Calu3 (cell line): Measurements from ENCODE around the gene HPS5. TPM values are rescaled to one million over a fixed set of nuclear protein-coding genes. Genes with fewer than 3 reads are reported as not detected.

Experiments
- BruUV-seq: library from RNA; stranded (reverse); fragments of 400-500 nt; replicated peaks from 2 replicates; lab custom pipeline; 2021; lab: Mats Ljungman, UMichigan
- CTCF ChIA-PET: fragments of 300-600 bp; sonication (Branson Sonifier 250); formaldehyde crosslinking; loops from one replicate; lab custom pipeline; 2022; ENCODE audit warnings: antibody characterized with exemption; lab: Charles Lee
- DNase-seq: peaks from one replicate; pipeline ENCODE4 v3.0.0; 2022
- H3K27ac Mint-ChIP-seq: one replicate; pipeline ENCODE4 v1.8.0; 2022; ENCODE audit warnings: mixed read lengths; ENCODE audit not compliant: unreplicated experiment
- H3K27me3 Mint-ChIP-seq: one replicate; pipeline ENCODE4 v1.8.0; 2022; ENCODE audit warnings: mixed read lengths; ENCODE audit not compliant: unreplicated experiment
- H3K36me3 Mint-ChIP-seq: one replicate; pipeline ENCODE4 v1.8.0; 2022; ENCODE audit warnings: mild to moderate bottlenecking, moderate library complexity, mixed read lengths; ENCODE audit not compliant: insufficient read depth, unreplicated experiment
- H3K4me1 Mint-ChIP-seq: one replicate; pipeline ENCODE4 v1.8.0; 2022; ENCODE audit warnings: mild to moderate bottlenecking, low read depth, mixed read lengths; ENCODE audit not compliant: unreplicated experiment
- H3K4me3 Mint-ChIP-seq: one replicate; pipeline ENCODE4 v1.8.0; 2022; ENCODE audit warnings: mild to moderate bottlenecking, low read depth, moderate library complexity, mixed read lengths; ENCODE audit not compliant: unreplicated experiment
- H3K9me3 Mint-ChIP-seq: one replicate; pipeline ENCODE4 v1.8.0; 2022; ENCODE audit warnings: low read depth, mixed read lengths; ENCODE audit not compliant: unreplicated experiment
- CTCF ChIP-seq: fragments of 200-600 bp; IDR thresholded peaks from one replicate; pipeline ENCODE4 v1.8.0; 2022; ENCODE audit warnings: antibody characterized with exemption; ENCODE audit not compliant: unreplicated experiment
- intact Hi-C: fragments of 100-400 bp; cut with micrococcal nuclease; formaldehyde crosslinking; loops from one replicate; pipeline ENCODE4 v1.10.0; 2022; ENCODE audit not compliant: unreplicated experiment
- total RNA-seq: library from RNA; stranded (reverse); gene quantifications from 2 replicates; pipeline ENCODE4 v1.2.3, GENCODE V29; 2022

The HPS5 gene
- total RNA-seq, 1 experiment from 2014 or later: 26.4 TPM

GRCh38 chr11:18321578-18321968 lies 367 bp downstream of the HPS5 start:
- Mint-ChIP-seq H3K27ac (peak overlapping the region; percentile 99), H3K9me3 (no peaks in the 10 kb centered on the region), H3K27me3 (no peaks in the 10 kb centered on the region), H3K4me1 (peaks cover 57% of the 10 kb centered on the region), H3K4me3 (peak overlapping the region; percentile 78), H3K36me3 (peaks cover 43% of the 10 kb centered on the region)
- CTCF ChIA-PET: interaction anchor here (0.6 kb wide), 1 partner anchor 8 kb away, joined by 3 read pairs; no protein-coding TSS in a partner anchor
- BruUV-seq: TSS peak; percentile 70
- no peak for TF ChIP-seq CTCF
- DNase-seq: no peak
- intact Hi-C loops: loop anchor here (5.0 to 10.0 kb wide), 4 partner anchors 61 to 203 kb away; partner anchors contain the start of gene TSG101

GRCh38 chr11:18320617-18321016 lies 1.3 kb downstream of the HPS5 start:
- Mint-ChIP-seq H3K4me3 (peak overlapping the region; percentile 78), H3K9me3 (no peaks in the 10 kb centered on the region), H3K4me1 (peaks cover 54% of the 10 kb centered on the region), H3K36me3 (peaks cover 40% of the 10 kb centered on the region), H3K27ac (peak overlapping the region; percentile 99), H3K27me3 (no peaks in the 10 kb centered on the region)
- intact Hi-C loops: loop anchor here (5.0 to 10.0 kb wide), 4 partner anchors 62 to 204 kb away; partner anchors contain the start of gene TSG101
- BruUV-seq: no TSS peak
- no peak for DNase-seq
- TF ChIP-seq CTCF: no peak
- CTCF ChIA-PET: interaction anchor here (0.8 kb wide), 1 partner anchor 8 kb away, joined by 4 read pairs; no protein-coding TSS in a partner anchor

GRCh38 chr11:18319914-18320313 lies 2.0 kb downstream of the HPS5 start:
- BruUV-seq: no TSS peak

GRCh38 chr11:18317551-18317950 lies 4.4 kb downstream of the HPS5 start:
- no peaks in the 10 kb centered on the region for H3K9me3 Mint-ChIP-seq
- DNase-seq: no peak
- peaks cover 40% of the 10 kb centered on the region for H3K4me1 Mint-ChIP-seq
- intact Hi-C loops: loop anchor here (10.0 kb wide), 1 partner anchor 177 kb away; no protein-coding TSS in a partner anchor
- CTCF ChIA-PET: no interaction called here
- no TSS peak for BruUV-seq
- H3K27ac Mint-ChIP-seq: no peak overlapping the region
- H3K36me3 Mint-ChIP-seq: peaks cover 22% of the 10 kb centered on the region
- no peak overlapping the region for H3K4me3 Mint-ChIP-seq
- no peak for TF ChIP-seq CTCF
- no peaks in the 10 kb centered on the region for H3K27me3 Mint-ChIP-seq

More at GRCh38 chr11:18319914-18320313, 2.0 kb downstream of the HPS5 start:
- no peak for TF ChIP-seq CTCF
- Mint-ChIP-seq H3K4me3 (peak overlapping the region; percentile 78), H3K27me3 (no peaks in the 10 kb centered on the region), H3K9me3 (no peaks in the 10 kb centered on the region), H3K36me3 (peaks cover 41% of the 10 kb centered on the region), H3K27ac (peak overlapping the region; percentile 99), H3K4me1 (peaks cover 48% of the 10 kb centered on the region)
- intact Hi-C loops: loop anchor here (5.0 to 10.0 kb wide), 5 partner anchors 62 to 205 kb away; partner anchors contain the start of gene TSG101
- CTCF ChIA-PET: no interaction called here
- DNase-seq: no peak
